HT1080 (cell line): ENCODE results near the gene ZNF101. TPM values are rescaled to one million over a fixed set of nuclear protein-coding genes. Genes with fewer than 3 reads are reported as not detected.
"Not testable (repeated sequence)": the region's sequence is repeated elsewhere in the genome, so short reads cannot be mapped to it uniquely, and the experiment has no call there.

ENCODE experiments used
- DNase-seq: peaks from one replicate; pipeline ENCODE4 v3.0.0-alpha.2; 2015; ENCODE audit warnings: low read depth
- total RNA-seq: library from RNA; depleted of rRNA; stranded (reverse); fragments of >200 nt; shearing (Covaris generic); gene quantifications from 2 replicates; pipeline ENCODE4 v1.2.3, GENCODE V29; 2014

The ZNF101 gene
- total RNA-seq, 1 experiment from 2014 or later = 11.6 TPM

- no peak for DNase-seq
These were observed 8.9 kb upstream of the ZNF101 start for GRCh38 chr19:19659646-19660245.

DNA sequence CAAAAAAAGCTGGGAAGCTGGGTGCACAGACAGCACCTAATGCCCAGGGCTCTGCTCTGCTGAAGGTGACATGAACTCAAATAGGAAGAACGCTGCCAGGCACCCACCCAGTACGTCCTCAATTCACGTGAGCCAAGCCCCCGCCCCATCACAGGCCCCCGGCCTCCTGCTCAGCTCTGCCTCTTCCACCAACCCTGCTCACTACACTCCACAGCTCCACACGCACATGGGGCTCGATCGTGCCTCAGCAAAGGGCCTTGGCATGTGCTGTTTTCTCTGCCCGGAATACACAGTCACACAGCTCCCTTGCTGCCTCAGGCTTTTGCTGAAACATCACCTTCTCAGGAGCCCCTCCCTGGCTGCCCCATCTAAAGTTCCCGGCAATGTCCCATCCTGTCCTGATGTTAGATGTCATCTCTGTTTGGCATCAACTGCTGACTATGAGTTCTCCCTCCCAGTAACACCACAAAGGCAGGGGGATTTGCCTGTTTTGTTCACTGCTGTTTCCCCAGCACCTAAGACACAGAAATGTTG is 7.4 kb upstream of the ZNF101 start:
- no peak for DNase-seq

GRCh38 chr19:19661675-19662251 is 6.9 kb upstream of the ZNF101 start:
- no peak for DNase-seq

DNA sequence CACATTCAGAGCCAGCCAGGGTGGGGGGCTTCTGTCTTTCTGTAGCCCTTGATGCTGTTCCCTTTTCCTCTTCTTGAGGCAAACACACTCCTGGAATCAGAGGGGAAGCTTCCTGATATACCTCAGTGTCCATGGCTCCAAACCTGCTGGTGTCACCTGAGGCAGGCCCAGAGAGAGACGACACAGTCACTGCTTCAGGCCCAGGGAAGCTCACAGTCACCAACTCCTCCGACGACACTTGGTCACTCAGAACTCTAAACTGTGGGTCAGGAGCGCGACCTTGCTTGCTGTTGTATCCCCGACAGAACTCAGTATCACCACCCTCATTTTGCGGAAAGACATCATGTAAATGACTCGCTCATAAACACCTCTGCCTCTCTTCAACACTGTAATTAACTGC is 6.3 kb upstream of the ZNF101 start:
- no peak for DNase-seq

- DNase-seq = peak; percentile 24
These were observed 5.8 kb upstream of the ZNF101 start for GRCh38 chr19:19662871-19663255.

DNA sequence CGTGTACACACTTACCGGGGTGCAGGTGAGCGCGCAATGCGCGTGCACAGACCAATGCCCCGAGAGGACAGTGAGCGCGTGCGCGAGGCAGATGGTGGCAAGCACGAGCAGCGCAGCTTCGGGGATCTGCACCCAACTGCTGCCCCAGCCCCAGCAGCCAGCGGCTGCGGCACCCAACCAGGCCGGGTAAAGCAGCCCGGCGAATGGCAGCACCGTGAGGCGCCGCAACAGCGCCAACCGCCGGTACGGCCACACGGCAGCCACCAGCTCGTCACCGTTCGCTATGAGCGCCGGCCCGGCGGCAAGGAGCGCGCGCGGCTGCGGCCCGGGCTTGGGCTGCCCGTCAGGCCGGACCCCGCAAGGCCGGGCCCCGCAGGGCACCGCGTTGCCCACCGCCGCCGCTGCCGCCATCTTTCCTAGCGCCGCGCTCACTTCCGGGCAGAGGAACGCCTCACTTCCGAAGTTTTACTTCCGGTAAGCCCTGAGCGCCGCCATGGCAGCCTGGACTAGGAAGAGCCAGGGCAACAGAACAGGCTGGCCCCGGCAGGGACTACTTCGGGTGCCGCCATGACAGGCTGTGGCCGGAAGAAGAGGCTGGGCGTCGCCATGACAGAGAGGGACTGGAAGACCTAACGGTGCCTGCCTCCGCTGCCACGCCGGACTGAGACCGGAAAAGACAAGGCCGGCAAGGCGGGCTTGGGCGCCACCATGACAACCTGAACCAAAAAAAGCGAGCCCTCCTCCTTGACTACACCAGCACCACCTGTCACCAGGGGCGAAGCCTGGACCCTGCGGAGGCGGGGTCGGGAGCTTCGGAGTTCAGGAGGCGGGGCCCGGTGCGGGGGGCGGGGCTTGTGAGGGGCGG is 5.2 kb upstream of the ZNF101 start, which contains the start of gene ATP13A1:
ATP13A1 (minus strand) TSS at position 421 of the 865 bp plus-strand sequence; CDS start at position 411, 10 bp downstream.
- DNase-seq = peak; percentile 95

DNA sequence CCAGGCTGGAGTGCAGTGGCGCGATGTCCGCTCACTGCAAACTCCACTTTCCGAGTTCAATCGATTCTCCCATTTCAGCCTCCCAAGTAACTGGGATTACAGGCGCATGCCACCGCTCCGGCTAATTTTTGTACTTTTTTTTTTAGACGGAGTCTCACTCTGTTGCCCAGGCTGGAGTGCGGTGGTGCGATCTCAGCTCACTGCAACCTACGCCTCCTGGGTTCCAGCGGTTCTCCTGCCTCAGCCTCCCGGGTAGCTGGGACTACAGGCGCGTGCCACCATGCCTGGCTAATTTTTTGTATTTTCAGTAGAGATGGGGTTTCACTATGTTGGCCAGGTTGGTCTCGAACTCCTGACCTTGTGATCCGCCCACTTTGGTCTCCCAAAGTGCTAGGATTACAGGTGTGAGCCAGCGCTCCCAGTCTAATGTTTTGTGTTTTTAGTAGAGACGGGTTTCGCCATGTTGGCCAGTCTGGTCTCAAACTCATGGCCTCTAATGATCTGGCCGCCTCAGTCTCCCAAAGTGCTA is 3.2 kb upstream of the ZNF101 start:
- not testable (repeated sequence) for DNase-seq

DNA sequence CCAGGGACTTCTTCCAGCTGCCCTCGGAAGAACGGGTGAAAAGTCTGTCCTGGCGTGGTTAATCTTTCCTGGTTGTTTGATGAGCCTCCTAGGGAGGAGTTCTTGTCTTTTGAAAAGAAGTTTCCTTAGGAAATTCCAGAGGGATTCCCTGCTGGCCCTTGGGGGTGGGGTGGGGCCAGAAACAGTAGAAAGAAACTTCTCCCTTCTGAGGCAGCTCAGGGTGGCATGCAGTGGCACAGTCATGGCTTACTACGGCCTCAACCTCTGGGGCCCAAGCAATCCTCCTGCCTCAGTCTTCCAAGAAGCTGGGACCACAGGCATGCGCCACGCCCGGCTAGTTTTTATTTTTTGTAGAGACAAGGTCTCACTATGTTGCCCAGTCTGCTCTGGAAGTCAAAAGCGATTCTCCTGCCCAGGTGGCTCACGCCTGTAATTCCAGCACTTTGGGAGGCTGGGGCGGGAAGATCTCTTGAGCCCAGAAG is 1.5 kb downstream of the ZNF101 start:
- DNase-seq = no peak

DNA sequence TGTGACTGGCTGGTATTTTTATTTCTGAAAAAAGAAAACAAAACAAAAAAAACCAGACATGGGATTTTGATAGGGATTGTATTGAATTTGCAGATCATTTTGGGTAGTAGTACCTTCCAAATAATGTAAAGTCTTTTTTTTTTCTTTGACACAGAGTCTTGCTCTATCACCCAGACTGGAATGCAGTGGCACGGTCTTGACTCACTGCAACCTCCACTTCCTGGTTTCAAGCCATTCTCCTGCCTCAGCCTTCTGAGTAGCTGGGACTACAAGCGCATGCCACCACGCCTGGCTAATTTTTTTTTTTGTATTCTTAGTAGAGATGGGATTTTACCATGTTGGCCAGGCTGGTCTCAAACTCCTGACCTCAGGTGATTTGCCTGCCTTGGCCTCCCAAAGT is 4.2 kb downstream of the ZNF101 start:
- no peak for DNase-seq

GRCh38 chr19:19674315-19674714 is 5.7 kb downstream of the ZNF101 start:
- no peak for DNase-seq

DNA sequence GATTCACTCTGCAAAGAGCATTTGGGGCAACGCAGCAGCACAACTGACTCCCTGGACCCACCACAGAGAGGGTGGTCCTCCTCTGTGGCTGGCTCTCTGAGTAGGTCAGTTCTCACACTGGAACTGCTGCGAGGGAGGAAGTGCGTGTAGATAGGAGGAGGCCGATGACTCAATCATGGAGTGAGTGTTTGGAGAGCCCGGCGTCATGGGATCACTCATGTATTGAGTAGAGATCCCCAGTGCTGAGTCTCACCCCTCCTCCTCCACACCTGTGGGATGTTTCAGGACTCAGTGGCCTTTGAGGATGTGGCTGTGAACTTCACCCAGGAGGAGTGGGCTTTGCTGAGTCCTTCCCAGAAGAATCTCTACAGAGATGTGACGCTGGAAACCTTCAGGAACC is 8.9 kb downstream of the ZNF101 start:
- no peak for DNase-seq

- DNase-seq = no peak
These were observed 10.8 kb downstream of the ZNF101 start for GRCh38 chr19:19679176-19680073.

DNA sequence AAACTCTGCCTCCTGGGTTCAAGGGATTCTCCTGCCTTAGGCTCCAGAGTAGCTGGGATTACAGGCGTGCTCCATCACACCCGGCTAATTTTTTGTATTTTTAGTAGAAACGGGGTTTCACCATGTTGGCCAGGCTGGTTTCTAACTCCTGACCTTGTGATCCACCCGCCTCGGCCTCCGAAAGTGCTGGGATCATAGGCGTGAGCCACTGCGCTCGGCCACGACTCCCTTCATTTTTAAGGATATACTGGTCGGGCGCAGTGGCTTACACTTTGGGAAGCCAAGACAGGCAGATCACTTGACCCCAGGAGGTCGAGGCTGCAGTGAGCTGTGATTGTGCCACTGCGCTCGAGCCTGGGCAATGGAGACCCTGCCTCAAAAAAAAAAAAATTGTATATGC is 17.5 kb downstream of the ZNF101 start:
- not testable (repeated sequence) for DNase-seq

- no peak for DNase-seq
These were observed 17.9 kb downstream of the ZNF101 start for GRCh38 chr19:19686580-19686979.

- DNase-seq = no peak
These were observed 18.5 kb downstream of the ZNF101 start for GRCh38 chr19:19687090-19687489.

- DNase-seq = not testable (repeated sequence)
These were observed 20.4 kb downstream of the ZNF101 start for GRCh38 chr19:19689023-19689422.

- no peak for DNase-seq
These were observed 23.0 kb downstream of the ZNF101 start for GRCh38 chr19:19691683-19692082.

- DNase-seq = no peak
These were observed 27.7 kb downstream of the ZNF101 start for GRCh38 chr19:19696386-19696785.

DNA sequence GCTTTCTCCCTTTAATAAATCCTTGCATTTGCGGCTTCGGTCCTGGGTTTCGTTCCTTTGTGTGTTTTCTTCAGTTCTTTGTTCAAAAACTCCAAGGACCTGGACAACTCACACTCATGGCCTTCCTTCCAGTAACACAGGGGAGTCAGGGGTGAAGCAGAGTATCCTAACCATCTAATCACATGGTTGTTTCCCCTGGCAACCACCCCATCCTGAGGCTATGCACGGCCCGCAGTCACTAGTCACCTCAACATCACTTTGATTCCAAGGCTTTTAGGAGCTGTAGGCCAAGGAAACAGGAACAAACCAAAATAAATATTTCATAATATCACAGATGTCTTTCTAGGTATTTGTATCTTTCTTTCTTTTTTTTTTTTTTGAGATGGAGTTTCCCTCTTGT is 28.9 kb downstream of the ZNF101 start:
- DNase-seq = no peak

DNA sequence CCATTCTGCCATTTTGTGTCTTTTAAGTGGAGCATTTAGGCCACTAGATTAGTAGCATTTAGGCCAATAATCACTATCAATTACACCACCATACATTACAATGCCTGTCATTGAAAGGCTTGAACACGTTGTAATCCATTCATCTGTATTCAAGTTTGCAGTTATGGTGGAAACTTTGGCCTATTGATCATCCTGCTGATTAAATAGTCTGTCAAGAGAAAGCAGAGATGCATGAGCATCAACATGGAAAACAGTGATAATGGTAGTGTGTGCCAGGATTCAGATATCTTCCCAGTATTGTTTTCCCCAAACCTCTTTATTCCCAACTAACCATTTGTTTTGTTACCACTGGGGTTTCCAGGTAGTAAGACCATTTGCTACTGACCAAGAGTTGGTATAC is 31.9 kb downstream of the ZNF101 start:
- not testable (repeated sequence) for DNase-seq

- DNase-seq = no peak
These were observed 36.2 kb downstream of the ZNF101 start for GRCh38 chr19:19704836-19705235.
